PC-3 (cell line): ENCODE data around the gene SLC6A20. TPM values are rescaled to one million over a fixed set of nuclear protein-coding genes. Genes with fewer than 3 reads are reported as not detected.

Source experiments
- ATAC-seq: fragments of 200-7000 bp; cut with Tn5 transposase; 2 replicates; pipeline ENCODE4 v1.9.1; 2020; ENCODE audit warnings: mild to moderate bottlenecking, moderate library complexity
- BruUV-seq: library from RNA; stranded (reverse); fragments of 400-500 nt; replicated peaks from 2 replicates; lab custom pipeline; 2021; lab: Mats Ljungman, UMichigan
- CTCF ChIA-PET: fragments of 300-600 bp; sonication (Branson Sonifier 250); formaldehyde crosslinking; loops from one replicate; lab custom pipeline; 2022; ENCODE audit warnings: antibody characterized with exemption; lab: Charles Lee
- POLR2A ChIA-PET: fragments of 300-600 bp; sonication (Branson Sonifier 250); formaldehyde crosslinking; loops from one replicate; lab custom pipeline; 2022; ENCODE audit warnings: antibody characterized with exemption; ENCODE audit not compliant: unreplicated experiment; lab: Charles Lee
- DNase-seq: peaks from one replicate; pipeline ENCODE4 v3.0.0-alpha.2; 2015
- H2AFZ ChIP-seq: fragments of 300-600 bp; sonication (generic); 2 replicates; pipeline ENCODE4 v1.6.0; 2016; ENCODE audit warnings: antibody characterized with exemption, low read length
- H3F3A ChIP-seq: fragments of 300-600 bp; sonication (generic); one replicate; pipeline ENCODE4 v1.6.0; 2017; ENCODE audit warnings: antibody characterized with exemption, low read length, control low read depth, mild to moderate bottlenecking; ENCODE audit not compliant: unreplicated experiment
- H3K27ac ChIP-seq: fragments of 300-600 bp; sonication (generic); 2 replicates; pipeline ENCODE4 v1.5.1; 2016; ENCODE audit warnings: mild to moderate bottlenecking, low read length
- H3K27me3 ChIP-seq: fragments of 300-600 bp; sonication (generic); 2 replicates; pipeline ENCODE4 v1.6.1; 2016; ENCODE audit warnings: low read length, mixed read lengths
- H3K36me3 ChIP-seq: fragments of 300-600 bp; sonication (generic); 2 replicates; pipeline ENCODE4 v1.6.1; 2016; ENCODE audit warnings: low read depth, mixed run types, low read length, mixed read lengths
- H3K4me1 ChIP-seq: fragments of 300-600 bp; sonication (generic); 2 replicates; pipeline ENCODE4 v1.5.1; 2016; ENCODE audit warnings: low read length; ENCODE audit not compliant: insufficient read depth
- H3K4me2 ChIP-seq: fragments of 300-600 bp; sonication (generic); 2 replicates; pipeline ENCODE4 v1.6.0; 2016; ENCODE audit warnings: low read length
- H3K4me3 ChIP-seq: fragments of 300-600 bp; sonication (generic); 2 replicates; pipeline ENCODE4 v1.5.1; 2016; ENCODE audit warnings: mild to moderate bottlenecking, low read length, mixed read lengths
- H3K79me2 ChIP-seq: fragments of 300-600 bp; sonication (generic); 2 replicates; pipeline ENCODE4 v1.6.1; 2017; ENCODE audit warnings: low read length, mixed read lengths
- H3K9ac ChIP-seq: fragments of 300-600 bp; sonication (generic); 2 replicates; pipeline ENCODE4 v1.6.0; 2016; ENCODE audit warnings: mild to moderate bottlenecking, low read length
- H3K9me2 ChIP-seq: fragments of 300-600 bp; sonication (generic); replicated peaks from 2 replicates; pipeline ENCODE4 v1.6.1; 2016; ENCODE audit warnings: mixed run types, low read length, mixed read lengths
- H3K9me3 ChIP-seq: fragments of 300-600 bp; sonication (generic); 2 replicates; pipeline ENCODE4 v1.6.1; 2016; ENCODE audit warnings: low read length, mixed read lengths
- H4K20me1 ChIP-seq: fragments of 300-600 bp; sonication (generic); 2 replicates; pipeline ENCODE4 v1.6.1; 2016; ENCODE audit warnings: low read length, mixed read lengths
- CTCF ChIP-seq: fragments of 300-600 bp; sonication (generic); conservative IDR thresholded peaks from 2 replicates; pipeline ENCODE4 v1.5.1; 2017; ENCODE audit warnings: antibody characterized with exemption, low read depth, mild to moderate bottlenecking, low read length
- EZH2 ChIP-seq: fragments of 300-600 bp; sonication (generic); IDR thresholded peaks from one replicate; pipeline ENCODE4 v1.6.1; 2017; ENCODE audit warnings: antibody characterized with exemption, mild to moderate bottlenecking, low read length; ENCODE audit not compliant: unreplicated experiment
- EZH2phosphoT487 ChIP-seq: fragments of 300-600 bp; sonication (generic); IDR thresholded peaks from 2 replicates; pipeline ENCODE4 v1.6.1; 2018; ENCODE audit warnings: mild to moderate bottlenecking, antibody characterized with exemption, low read length, borderline replicate concordance
- intact Hi-C: fragments of 100-400 bp; cut with micrococcal nuclease; formaldehyde crosslinking; loops from 2 replicates; pipeline ENCODE4 v1.9.0; 2023
- total RNA-seq: library from RNA; depleted of rRNA; stranded (reverse); fragments of >200 nt; gene quantifications from 2 replicates; pipeline ENCODE4 v1.2.3, GENCODE V29; 2014

Gene SLC6A20
- total RNA-seq, 1 experiment from 2014 or later = not detected

GRCh38 chr3:45756055-45756454 lies 40.3 kb downstream of the SLC6A20 start:
- BruUV-seq = no TSS peak
- Histone ChIP-seq H3K9ac (no peak overlapping the region), H3K4me3 (no peak overlapping the region), H3K4me2 (no peak overlapping the region), H2AFZ (no peak overlapping the region), H3K9me3 (no peaks in the 10 kb centered on the region), H3K36me3 (no peaks in the 10 kb centered on the region), H3F3A (no peaks in the 10 kb centered on the region), H3K9me2 (no peaks in the 10 kb centered on the region), H4K20me1 (no peaks in the 10 kb centered on the region), H3K27ac (no peak overlapping the region), H3K79me2 (no peaks in the 10 kb centered on the region), H3K4me1 (no peaks in the 10 kb centered on the region), H3K27me3 (no peaks in the 10 kb centered on the region)
- CTCF ChIA-PET = no interaction called here
- DNase-seq (no peak), ATAC-seq (no peak)
- POLR2A ChIA-PET = no interaction called here
- no peak for TF ChIP-seq EZH2
- no peak for TF ChIP-seq EZH2phosphoT487
- no peak for TF ChIP-seq CTCF
- intact Hi-C loops = no loop called here

GRCh38 chr3:45754461-45754860 lies 41.9 kb downstream of the SLC6A20 start:
- Histone ChIP-seq H3K4me1 (no peaks in the 10 kb centered on the region), H3F3A (no peaks in the 10 kb centered on the region), H2AFZ (no peak overlapping the region), H4K20me1 (no peaks in the 10 kb centered on the region), H3K79me2 (no peaks in the 10 kb centered on the region), H3K9me3 (no peaks in the 10 kb centered on the region), H3K27ac (no peak overlapping the region), H3K4me2 (no peak overlapping the region), H3K36me3 (no peaks in the 10 kb centered on the region), H3K4me3 (no peak overlapping the region), H3K27me3 (no peaks in the 10 kb centered on the region), H3K9ac (no peak overlapping the region), H3K9me2 (no peaks in the 10 kb centered on the region)
- no peak for TF ChIP-seq EZH2
- no peak for TF ChIP-seq EZH2phosphoT487
- TF ChIP-seq CTCF = no peak
- ChIA-PET CTCF (no interaction called here), POLR2A (no interaction called here)
- intact Hi-C loops = no loop called here
- DNase-seq = no peak
- ATAC-seq = no peak
- BruUV-seq = no TSS peak

GRCh38 chr3:45753095-45753494 lies 43.2 kb downstream of the SLC6A20 start:
- no peaks in the 10 kb centered on the region for H3K9me2 ChIP-seq
- no peaks in the 10 kb centered on the region for H3K79me2 ChIP-seq
- intact Hi-C loops = no loop called here
- no peaks in the 10 kb centered on the region for H3K27me3 ChIP-seq
- BruUV-seq = no TSS peak
- DNase-seq (no peak), ATAC-seq (no peak)
- no peak overlapping the region for H3K4me3 ChIP-seq
- H2AFZ ChIP-seq = no peak overlapping the region
- ChIA-PET CTCF (no interaction called here), POLR2A (no interaction called here)
- no peaks in the 10 kb centered on the region for H3K9me3 ChIP-seq
- no peak overlapping the region for H3K27ac ChIP-seq
- TF ChIP-seq CTCF (no peak), EZH2 (no peak), EZH2phosphoT487 (no peak)
- H3K4me2 ChIP-seq = no peak overlapping the region
- no peak overlapping the region for H3K9ac ChIP-seq
- no peaks in the 10 kb centered on the region for H3F3A ChIP-seq
- H3K4me1 ChIP-seq = no peaks in the 10 kb centered on the region
- H3K36me3 ChIP-seq = no peaks in the 10 kb centered on the region
- no peaks in the 10 kb centered on the region for H4K20me1 ChIP-seq
